Measurements from ENCODE around the gene GNG14. TPM values are rescaled to one million over a fixed set of nuclear protein-coding genes. Genes with fewer than 3 reads are reported as not detected.
A peak's percentile ranks its signal among the peaks of the same experiment; 100 is the strongest.

GNG14 gene
- total and polyA plus RNA-seq, 4 donors: not detected

GRCh38 chr19:12664406-12665280 lies 23.2 kb upstream of the GNG14 start:
- Histone ChIP-seq H3K27me3 (ENCODE audit: control insufficient read depth in 1 of 2, insufficient read depth in 2 of 2, low read length in 1 of 2) (no peaks in the 10 kb centered on the region), H3K4me1 (ENCODE audit: control insufficient read depth in 1 of 2, insufficient read depth in 2 of 2, low read length in 2 of 2) (no peaks in the 10 kb centered on the region), H3K4me3 (ENCODE audit: low read length in 2 of 2) (no peak overlapping the region), H3K9me3 (ENCODE audit: control insufficient read depth, low read length) (no peaks in the 10 kb centered on the region), H3K36me3 (ENCODE audit: control insufficient read depth in 1 of 2, insufficient read depth in 2 of 2, low read length in 1 of 2) (peaks cover 0 to 8% of the 10 kb centered on the region in 2 donors), H3K27ac (ENCODE audit: low read depth in 1 of 2, low read length in 2 of 2) (no peak overlapping the region)
- 76 to 82% methylated on average over 29 of the region's 29 CpGs for WGBS, 2 donors
- ATAC-seq (ENCODE audit: low FRiP score) (no peak), DNase-seq (no peak)
- intact Hi-C loops (cut with DNase I): loop anchor here in 1 of 2 donors (5.0 kb wide), 1 partner anchor 112 kb away; the partner anchor contains the start of gene ZNF564

GRCh38 chr19:12665281-12665573 lies 22.6 kb upstream of the GNG14 start:
- H3K27ac ChIP-seq (ENCODE audit: low read depth in 1 of 2, low read length in 2 of 2): no peak overlapping the region
- no peaks in the 10 kb centered on the region for H3K27me3 ChIP-seq (ENCODE audit: control insufficient read depth in 1 of 2, insufficient read depth in 2 of 2, low read length in 1 of 2)
- H3K9me3 ChIP-seq (ENCODE audit: control insufficient read depth, low read length): no peaks in the 10 kb centered on the region
- WGBS, 2 donors: 89 to 92% methylated on average over 10 of the region's 10 CpGs
- peaks cover 0 to 6% of the 10 kb centered on the region in 2 donors for H3K36me3 ChIP-seq (ENCODE audit: control insufficient read depth in 1 of 2, insufficient read depth in 2 of 2, low read length in 1 of 2)
- no peak for ATAC-seq (ENCODE audit: low FRiP score)
- intact Hi-C loops (cut with DNase I): loop anchor here in 1 of 2 donors (5.0 kb wide), 1 partner anchor 113 kb away; the partner anchor contains the start of gene ZNF564
- no peak overlapping the region for H3K4me3 ChIP-seq (ENCODE audit: low read length in 2 of 2)
- DNase-seq: peak in 1 of 2 donors; percentile 87
- no peaks in the 10 kb centered on the region for H3K4me1 ChIP-seq (ENCODE audit: control insufficient read depth in 1 of 2, insufficient read depth in 2 of 2, low read length in 2 of 2)

GRCh38 chr19:12665671-12666264 lies 22.0 kb upstream of the GNG14 start:
- peak overlapping the region; percentile 44 to 68 for H3K4me3 ChIP-seq (ENCODE audit: low read length in 2 of 2)
- H3K4me1 ChIP-seq (ENCODE audit: control insufficient read depth in 1 of 2, insufficient read depth in 2 of 2, low read length in 2 of 2): no peaks in the 10 kb centered on the region
- no peaks in the 10 kb centered on the region for H3K27me3 ChIP-seq (ENCODE audit: control insufficient read depth in 1 of 2, insufficient read depth in 2 of 2, low read length in 1 of 2)
- H3K9me3 ChIP-seq (ENCODE audit: control insufficient read depth, low read length): no peaks in the 10 kb centered on the region
- intact Hi-C loops (cut with DNase I): loop anchor here in 1 of 2 donors (2.0 to 5.0 kb wide), 2 partner anchors 101 to 113 kb away; partner anchors contain the start of gene ZNF564
- peaks cover 0 to 6% of the 10 kb centered on the region in 2 donors for H3K36me3 ChIP-seq (ENCODE audit: control insufficient read depth in 1 of 2, insufficient read depth in 2 of 2, low read length in 1 of 2)
- WGBS, 2 donors: 53 to 59% methylated on average over 12 of the region's 12 CpGs
- H3K27ac ChIP-seq (ENCODE audit: low read depth in 1 of 2, low read length in 2 of 2): no peak overlapping the region
- DNase-seq: no peak
- ATAC-seq (ENCODE audit: low FRiP score): no peak

- Histone ChIP-seq H3K4me3 (ENCODE audit: low read length in 2 of 2) (peak within 1 kb of the TSS; percentile 44 to 68), H3K36me3 (ENCODE audit: control insufficient read depth in 1 of 2, insufficient read depth in 2 of 2, low read length in 1 of 2) (peaks cover 0 to 4% of the 10 kb centered on the region in 2 donors), H3K9me3 (ENCODE audit: control insufficient read depth, low read length) (no peaks in the 10 kb centered on the region), H3K27me3 (ENCODE audit: control insufficient read depth in 1 of 2, insufficient read depth in 2 of 2, low read length in 1 of 2) (no peaks in the 10 kb centered on the region), H3K4me1 (ENCODE audit: control insufficient read depth in 1 of 2, insufficient read depth in 2 of 2, low read length in 2 of 2) (no peaks in the 10 kb centered on the region), H3K27ac (ENCODE audit: low read depth in 1 of 2, low read length in 2 of 2) (no peak within 1 kb of the TSS)
- ATAC-seq (ENCODE audit: low FRiP score) (peak; percentile 88), DNase-seq (peak; percentile 82 to 91)
- intact Hi-C loops (cut with DNase I): loop anchor here in 1 of 2 donors (2.0 to 5.0 kb wide), 2 partner anchors 102 to 114 kb away; partner anchors contain the start of gene ZNF564
- WGBS, 2 donors: 1% methylated on average over 43 to 46 of the region's 46 CpGs
These were observed 21.3 kb upstream of the GNG14 start, which contains the start of the genes MAN2B1 and WDR83 for GRCh38 chr19:12666265-12667048. MAN2B1 (minus strand) TSS chr19:12666742; CDS start chr19:12666701, 41 bp downstream. WDR83 (plus strand) TSS chr19:12666807; CDS start chr19:12669791, 2,984 bp downstream.

GRCh38 chr19:12667731-12668302 lies 20.0 kb upstream of the GNG14 start:
- Histone ChIP-seq H3K9me3 (ENCODE audit: control insufficient read depth, low read length) (no peaks in the 10 kb centered on the region), H3K27me3 (ENCODE audit: control insufficient read depth in 1 of 2, insufficient read depth in 2 of 2, low read length in 1 of 2) (no peaks in the 10 kb centered on the region), H3K4me1 (ENCODE audit: control insufficient read depth in 1 of 2, insufficient read depth in 2 of 2, low read length in 2 of 2) (no peaks in the 10 kb centered on the region), H3K27ac (ENCODE audit: low read depth in 1 of 2, low read length in 2 of 2) (no peak overlapping the region), H3K4me3 (ENCODE audit: low read length in 2 of 2) (no peak overlapping the region), H3K36me3 (ENCODE audit: control insufficient read depth in 1 of 2, insufficient read depth in 2 of 2, low read length in 1 of 2) (peaks cover 0 to 4% of the 10 kb centered on the region in 2 donors)
- WGBS, 2 donors: 77 to 82% methylated on average over 4 of the region's 4 CpGs
- DNase-seq (no peak), ATAC-seq (ENCODE audit: low FRiP score) (no peak)
- intact Hi-C loops (cut with DNase I): loop anchor here in 1 of 2 donors (2.0 to 5.0 kb wide), 2 partner anchors 103 to 116 kb away; partner anchors contain the start of gene ZNF564

- peaks cover 0 to 1% of the 10 kb centered on the region in 2 donors for H3K36me3 ChIP-seq (ENCODE audit: control insufficient read depth in 1 of 2, insufficient read depth in 2 of 2, low read length in 1 of 2)
- no peaks in the 10 kb centered on the region for H3K4me1 ChIP-seq (ENCODE audit: control insufficient read depth in 1 of 2, insufficient read depth in 2 of 2, low read length in 2 of 2)
- peak overlapping the region; percentile 39 to 48 for H3K4me3 ChIP-seq (ENCODE audit: low read length in 2 of 2)
- no peak for DNase-seq
- intact Hi-C loops (cut with DNase I): loop anchor here in 1 of 2 donors (5.0 kb wide), 1 partner anchor 116 kb away; the partner anchor contains the start of gene ZNF564
- ATAC-seq (ENCODE audit: low FRiP score): no peak
- H3K27ac ChIP-seq (ENCODE audit: low read depth in 1 of 2, low read length in 2 of 2): no peak overlapping the region
- WGBS, 2 donors: 71 to 74% methylated on average over 8 of the region's 8 CpGs
- no peaks in the 10 kb centered on the region for H3K27me3 ChIP-seq (ENCODE audit: control insufficient read depth in 1 of 2, insufficient read depth in 2 of 2, low read length in 1 of 2)
- H3K9me3 ChIP-seq (ENCODE audit: control insufficient read depth, low read length): no peaks in the 10 kb centered on the region
These were observed 19.5 kb upstream of the GNG14 start for GRCh38 chr19:12668346-12668745.

- DNase-seq: peak in 1 of 2 donors; percentile 73
- intact Hi-C loops (cut with DNase I): loop anchor here in 1 of 2 donors (5.0 kb wide), 1 partner anchor 117 kb away; the partner anchor contains the start of gene ZNF564
- Histone ChIP-seq H3K27ac (ENCODE audit: low read depth in 1 of 2, low read length in 2 of 2) (peak overlapping the region in 1 of 2 donors; percentile 87), H3K36me3 (ENCODE audit: control insufficient read depth in 1 of 2, insufficient read depth in 2 of 2, low read length in 1 of 2) (no peaks in the 10 kb centered on the region), H3K4me1 (ENCODE audit: control insufficient read depth in 1 of 2, insufficient read depth in 2 of 2, low read length in 2 of 2) (no peaks in the 10 kb centered on the region), H3K4me3 (ENCODE audit: low read length in 2 of 2) (peak overlapping the region; percentile 39 to 48), H3K27me3 (ENCODE audit: control insufficient read depth in 1 of 2, insufficient read depth in 2 of 2, low read length in 1 of 2) (no peaks in the 10 kb centered on the region), H3K9me3 (ENCODE audit: control insufficient read depth, low read length) (no peaks in the 10 kb centered on the region)
- WGBS, 2 donors: 0% methylated on average over 24 of the region's 24 CpGs
- peak; percentile 17 for ATAC-seq (ENCODE audit: low FRiP score)
These were observed 18.9 kb upstream of the GNG14 start for GRCh38 chr19:12668932-12669269.

Data from aorta (tissue), 5 donors.